Neural cell (in vitro differentiated cells): Measurements from ENCODE around the gene AGFG2. TPM values are rescaled to one million over a fixed set of nuclear protein-coding genes. Genes with fewer than 3 reads are reported as not detected.

ENCODE experiments used
- H2AFZ ChIP-seq: fragments of 200-600, 300-800 bp; sonication (generic), shearing (Covaris generic); 2 replicates; pipeline ENCODE4 v1.6.0; 2014; ENCODE audit warnings: low read depth, mild to moderate bottlenecking, antibody characterized with exemption, low read length, moderate library complexity
- H3F3A ChIP-seq: fragments of 200-600 bp; shearing (Covaris generic); 2 replicates; pipeline ENCODE4 v1.6.1; 2016; ENCODE audit warnings: mild to moderate bottlenecking, moderate library complexity, mixed read lengths, antibody characterized with exemption, low read length; ENCODE audit not compliant: insufficient read depth, poor library complexity, severe bottlenecking
- H3K27ac ChIP-seq: fragments of 200-600, 300-800 bp; sonication (generic), shearing (Covaris generic); 2 replicates; pipeline ENCODE4 v1.5.1; 2014; ENCODE audit warnings: mild to moderate bottlenecking, low read length, moderate library complexity
- H3K27me3 ChIP-seq: fragments of 300-800, 200-600 bp; sonication (generic), shearing (Covaris generic); 2 replicates; pipeline ENCODE4 v1.6.0; 2014; ENCODE audit warnings: mild to moderate bottlenecking, low read depth, low read length, moderate library complexity; ENCODE audit not compliant: insufficient read depth
- H3K36me3 ChIP-seq: fragments of 300-800, 200-600 bp; sonication (generic), shearing (Covaris generic); 2 replicates; pipeline ENCODE4 v1.5.1; 2014; ENCODE audit warnings: mild to moderate bottlenecking, antibody characterized with exemption, low read length, moderate library complexity; ENCODE audit not compliant: insufficient read depth
- H3K4me2 ChIP-seq: fragments of 300-800, 200-600 bp; sonication (generic), shearing (Covaris generic); 2 replicates; pipeline ENCODE4 v1.6.0; 2014; ENCODE audit warnings: mild to moderate bottlenecking, low read length
- H3K4me3 ChIP-seq: fragments of 300-800, 200-600 bp; sonication (generic), shearing (Covaris generic); 2 replicates; pipeline ENCODE4 v1.5.1; 2014; ENCODE audit warnings: mild to moderate bottlenecking, low read length, moderate library complexity
- H3K79me2 ChIP-seq: fragments of 200-600 bp; shearing (Covaris generic); replicated peaks from 2 replicates; pipeline ENCODE4 v1.6.0; 2014; ENCODE audit warnings: mild to moderate bottlenecking, low read length, moderate library complexity; ENCODE audit not compliant: insufficient read depth
- H3K9ac ChIP-seq: fragments of 300-800, 200-600 bp; sonication (generic), shearing (Covaris generic); 2 replicates; pipeline ENCODE4 v1.6.1; 2016; ENCODE audit warnings: mild to moderate bottlenecking, low read length, mixed read lengths
- H3K9me2 ChIP-seq: fragments of 200-600 bp; shearing (Covaris generic); 2 replicates; pipeline ENCODE4 v1.6.1; 2016; ENCODE audit warnings: mild to moderate bottlenecking, low read length, mixed read lengths; ENCODE audit not compliant: insufficient read depth
- H3K9me3 ChIP-seq: fragments of 200-600, 300-800 bp; sonication (generic), shearing (Covaris generic); 2 replicates; pipeline ENCODE4 v1.6.1; 2016; ENCODE audit warnings: mild to moderate bottlenecking, mixed run types, low read length, moderate library complexity, mixed read lengths
- H4K20me1 ChIP-seq: fragments of 200-600 bp; shearing (Covaris generic); 2 replicates; pipeline ENCODE4 v1.6.1; 2016; ENCODE audit warnings: mild to moderate bottlenecking, mixed run types; ENCODE audit not compliant: insufficient read depth
- CTCF ChIP-seq: fragments of 450-650 bp; IDR thresholded peaks from 2 replicates; pipeline ENCODE4 v1.5.1; 2014; ENCODE audit warnings: antibody characterized with exemption, mild to moderate bottlenecking, moderate library complexity; ENCODE audit not compliant: poor library complexity, severe bottlenecking
- EP300 ChIP-seq: fragments of 450-650 bp; conservative IDR thresholded peaks from 2 replicates; pipeline ENCODE4 v1.6.1; 2014; ENCODE audit warnings: antibody characterized with exemption, mild to moderate bottlenecking, moderate library complexity; ENCODE audit not compliant: poor library complexity, severe bottlenecking
- EZH2 ChIP-seq: fragments of 200-600, 300-800 bp; shearing (Covaris generic), sonication (generic); IDR thresholded peaks from 2 replicates; pipeline ENCODE4 v1.6.1; 2014; ENCODE audit warnings: antibody characterized with exemption, low read length, borderline replicate concordance, mild to moderate bottlenecking; ENCODE audit not compliant: insufficient read depth, poor library complexity, severe bottlenecking
- MXI1 ChIP-seq: fragments of 450-650 bp; conservative IDR thresholded peaks from 2 replicates; pipeline ENCODE4 v1.6.1; 2014; ENCODE audit warnings: antibody characterized with exemption, mild to moderate bottlenecking; ENCODE audit not compliant: poor library complexity, severe bottlenecking
- POLR2AphosphoS5 ChIP-seq: IDR thresholded peaks from 2 replicates; pipeline ENCODE4 v1.6.1; 2012
- RAD21 ChIP-seq: fragments of 450-650 bp; conservative IDR thresholded peaks from 2 replicates; pipeline ENCODE4 v1.6.1; 2014; ENCODE audit warnings: antibody characterized with exemption, mild to moderate bottlenecking, moderate library complexity
- REST ChIP-seq: IDR thresholded peaks from 2 replicates; pipeline ENCODE4 v1.6.1; 2012; ENCODE audit warnings: borderline replicate concordance
- SMC3 ChIP-seq: fragments of 450-650 bp; conservative IDR thresholded peaks from 2 replicates; pipeline ENCODE4 v1.6.1; 2014; ENCODE audit warnings: antibody characterized with exemption, mild to moderate bottlenecking, moderate library complexity; ENCODE audit not compliant: poor library complexity
- TAF1 ChIP-seq: IDR thresholded peaks from 2 replicates; pipeline ENCODE4 v1.6.1; 2012; ENCODE audit warnings: low read depth
- polyA plus RNA-seq: library from polyadenylated mRNA; depleted of rRNA; stranded (reverse); fragments of >200 nt; gene quantifications from 2 replicates; pipeline ENCODE4 v1.2.3, GENCODE V29; 2014

The AGFG2 gene
- polyA plus RNA-seq, 1 donor from 2014 or later: 3.4 TPM

GRCh38 chr7:100572281-100572948 lies 33.4 kb downstream of the AGFG2 start:
- H3K4me3 ChIP-seq: no peak overlapping the region
- no peak overlapping the region for H2AFZ ChIP-seq
- H4K20me1 ChIP-seq: no peaks in the 10 kb centered on the region
- no peak overlapping the region for H3K4me2 ChIP-seq
- H3K27ac ChIP-seq: no peak overlapping the region
- no peaks in the 10 kb centered on the region for H3F3A ChIP-seq
- no peaks in the 10 kb centered on the region for H3K9me2 ChIP-seq
- H3K9me3 ChIP-seq: no peaks in the 10 kb centered on the region
- no peaks in the 10 kb centered on the region for H3K79me2 ChIP-seq
- H3K27me3 ChIP-seq: peaks cover 27% of the 10 kb centered on the region
- H3K36me3 ChIP-seq: no peaks in the 10 kb centered on the region
- TF ChIP-seq POLR2AphosphoS5: no peak
- no peak for TF ChIP-seq SMC3
- TF ChIP-seq CTCF: no peak
- no peak for TF ChIP-seq EZH2
- TF ChIP-seq TAF1: no peak
- no peak for TF ChIP-seq RAD21
- no peak for TF ChIP-seq REST
- TF ChIP-seq MXI1: no peak
- TF ChIP-seq EP300: no peak
- H3K9ac ChIP-seq: no peak overlapping the region

GRCh38 chr7:100572949-100573675 lies 34.1 kb downstream of the AGFG2 start:
- H3K9me3 ChIP-seq: no peaks in the 10 kb centered on the region
- H3F3A ChIP-seq: no peaks in the 10 kb centered on the region
- no peak overlapping the region for H3K9ac ChIP-seq
- peaks cover 27% of the 10 kb centered on the region for H3K27me3 ChIP-seq
- H3K4me2 ChIP-seq: no peak overlapping the region
- no peak overlapping the region for H3K27ac ChIP-seq
- H3K79me2 ChIP-seq: no peaks in the 10 kb centered on the region
- H3K36me3 ChIP-seq: no peaks in the 10 kb centered on the region
- no peaks in the 10 kb centered on the region for H3K9me2 ChIP-seq
- H3K4me3 ChIP-seq: no peak overlapping the region
- no peak overlapping the region for H2AFZ ChIP-seq
- H4K20me1 ChIP-seq: no peaks in the 10 kb centered on the region
- TF ChIP-seq POLR2AphosphoS5 (no peak), REST (no peak), TAF1 (no peak), CTCF (no peak), MXI1 (no peak), EZH2 (no peak), RAD21 (no peak), SMC3 (no peak), EP300 (no peak)
